SK-N-SH (cell line): ENCODE results near the gene MLYCD. TPM values are rescaled to one million over a fixed set of nuclear protein-coding genes. Genes with fewer than 3 reads are reported as not detected.

Experiments used
- CTCF ChIA-PET: fragments of 300-600, 350-600 bp; formaldehyde crosslinking; extraction: SDS; loops from one replicate; lab custom pipeline; 2021; lab: Yijun Ruan, JAX
- POLR2A ChIA-PET: fragments of 350-600 bp; sonication (Branson Sonifier 250); formaldehyde crosslinking; extraction: SDS; loops from one replicate; lab custom pipeline; 2020; ENCODE audit warnings: antibody characterized with exemption, inconsistent platforms; lab: Yijun Ruan, JAX
- DNase-seq: peaks from one replicate; pipeline ENCODE4 v3.0.0; 2012
- H2AFZ ChIP-seq: fragments of 200-600 bp; sonication (generic); 2 replicates; pipeline ENCODE4 v1.8.1; 2016; ENCODE audit warnings: antibody characterized with exemption, mild to moderate bottlenecking, low read depth
- H3F3A ChIP-seq: fragments of 200-600 bp; sonication (generic); replicated peaks from 2 replicates; pipeline ENCODE3; 2016; ENCODE audit warnings: antibody characterized with exemption, mild to moderate bottlenecking; ENCODE audit not compliant: insufficient read depth
- H3K27ac ChIP-seq, 2 experiments: fragments of 200-500 bp in 1 of 2; fragments of 200-600 bp in 1 of 2; sonication (Bioruptor generic) in 1 of 2; sonication (generic), shearing (Covaris generic) in 1 of 2; 2 replicates each; pipeline versions ENCODE4 v1.5.1 to v1.6.1; 2014 to 2016; ENCODE audit warnings: low read depth in 2 of 2, inconsistent platforms in 1 of 2, low read length in 1 of 2, mild to moderate bottlenecking in 1 of 2, mixed read lengths in 1 of 2
- H3K27me3 ChIP-seq: fragments of 200-600 bp; sonication (generic), shearing (Covaris generic); 2 replicates; pipeline ENCODE4 v1.6.1; 2016; ENCODE audit warnings: mixed run types; ENCODE audit not compliant: insufficient read depth
- H3K36me3 ChIP-seq, 2 experiments: fragments of 200-500 bp in 1 of 2; fragments of 200-600 bp in 1 of 2; sonication (Bioruptor generic) in 1 of 2; sonication (generic) in 1 of 2; replicated peaks in 1 of 2; 2 replicates each; pipeline versions ENCODE3 to v1.5.1; 2014 to 2016; ENCODE audit warnings: low read length in 1 of 2, mild to moderate bottlenecking in 1 of 2; ENCODE audit not compliant: insufficient read depth in 2 of 2, control insufficient read depth in 1 of 2
- H3K4me1 ChIP-seq, 2 experiments: fragments of 200-500 bp in 1 of 2; fragments of 200-600 bp in 1 of 2; sonication (Bioruptor generic) in 1 of 2; sonication (generic), shearing (Covaris generic) in 1 of 2; 2 replicates each; pipeline versions ENCODE4 v1.5.1 to v1.6.1; 2014 to 2016; ENCODE audit warnings: low read depth in 1 of 2, low read length in 1 of 2, mixed run types in 1 of 2; ENCODE audit not compliant: insufficient read depth in 2 of 2, control insufficient read depth in 1 of 2
- H3K4me2 ChIP-seq: fragments of 200-600 bp; sonication (generic), shearing (Covaris generic); 2 replicates; pipeline ENCODE4 v1.6.1; 2017; ENCODE audit warnings: mixed run types
- H3K4me3 ChIP-seq, 2 experiments: fragments of 200-500 bp in 1 of 2; fragments of 200-600 bp in 1 of 2; sonication (Bioruptor generic) in 1 of 2; sonication (generic), shearing (Covaris generic) in 1 of 2; 2 replicates each; pipeline versions ENCODE4 v1.5.1 to v1.8.1; 2014 to 2016; ENCODE audit warnings: low read depth in 2 of 2, inconsistent platforms in 1 of 2, low read length in 1 of 2, mild to moderate bottlenecking in 1 of 2, mixed read lengths in 1 of 2, moderate library complexity in 1 of 2
- H3K79me2 ChIP-seq: fragments of 200-600 bp; sonication (generic); 2 replicates; pipeline ENCODE4 v1.8.1; 2017; ENCODE audit warnings: mild to moderate bottlenecking; ENCODE audit not compliant: insufficient read depth
- H3K9ac ChIP-seq: fragments of 200-600 bp; sonication (generic); 2 replicates; pipeline ENCODE4 v1.6.1; 2017; ENCODE audit warnings: mixed run types
- H3K9me2 ChIP-seq: fragments of 200-600 bp; sonication (generic); 2 replicates; pipeline ENCODE4 v1.6.1; 2017; ENCODE audit warnings: mixed run types
- H3K9me3 ChIP-seq: fragments of 200-600 bp; sonication (generic); 2 replicates; pipeline ENCODE4 v1.6.1; 2017; ENCODE audit warnings: mixed run types, mild to moderate bottlenecking, moderate library complexity
- H4K20me1 ChIP-seq: fragments of 200-600 bp; sonication (generic); 2 replicates; pipeline ENCODE4 v1.6.1; 2017; ENCODE audit warnings: mild to moderate bottlenecking, mixed run types; ENCODE audit not compliant: insufficient read depth
- EP300 ChIP-seq, 2 experiments: IDR thresholded peaks; 2 replicates each; pipeline versions ENCODE4 v1.4.0 to v1.6.1; 2012; ENCODE audit warnings: borderline replicate concordance in 1 of 2, low read depth in 1 of 2, low read length in 1 of 2
- EZH2phosphoT487 ChIP-seq: fragments of 200-600 bp; sonication (generic); IDR thresholded peaks from 2 replicates; pipeline ENCODE4 v1.6.1; 2017; ENCODE audit warnings: low read depth, mixed run types, mild to moderate bottlenecking, antibody characterized with exemption, moderate library complexity, borderline replicate concordance
- FOXM1 ChIP-seq: IDR thresholded peaks from 2 replicates; pipeline ENCODE4 v1.4.0; 2012; ENCODE audit warnings: low read depth, mild to moderate bottlenecking
- GATA2 ChIP-seq: sonication (generic); formaldehyde crosslinking; IDR thresholded peaks from 2 replicates; pipeline ENCODE4 v1.5.0; 2020; ENCODE audit warnings: mild to moderate bottlenecking, missing genetic modification reagents
- JUND ChIP-seq: IDR thresholded peaks from 2 replicates; pipeline ENCODE4 v1.4.0; 2012
- MAX ChIP-seq: IDR thresholded peaks from 2 replicates; pipeline ENCODE4 v1.4.0; 2012; ENCODE audit warnings: low read depth
- MEF2A ChIP-seq: IDR thresholded peaks from 2 replicates; pipeline ENCODE4 v1.4.0; 2012; ENCODE audit warnings: low read depth, borderline replicate concordance
- MXI1 ChIP-seq: IDR thresholded peaks from 2 replicates; pipeline ENCODE4 v1.6.1; 2012; ENCODE audit warnings: mild to moderate bottlenecking, low read depth, low read length, improper control_type of control experiment
- NFIC ChIP-seq: IDR thresholded peaks from 2 replicates; pipeline ENCODE4 v1.4.0; 2012; ENCODE audit warnings: borderline replicate concordance
- PBX3 ChIP-seq: IDR thresholded peaks from 2 replicates; pipeline ENCODE4; 2012
- POLR2AphosphoS5 ChIP-seq: IDR thresholded peaks from 2 replicates; pipeline ENCODE4 v1.6.1; 2012; ENCODE audit warnings: low read depth, low read length
- RAD21 ChIP-seq: IDR thresholded peaks from 2 replicates; pipeline ENCODE4 v1.6.1; 2012; ENCODE audit warnings: mild to moderate bottlenecking, low read length
- RCOR1 ChIP-seq: fragments of 150-350 bp; IDR thresholded peaks from 2 replicates; pipeline ENCODE4 v1.6.1; 2017; ENCODE audit warnings: antibody characterized with exemption, low read length
- REST ChIP-seq: IDR thresholded peaks from 2 replicates; pipeline ENCODE4 v1.6.1; 2012; ENCODE audit warnings: mild to moderate bottlenecking, low read depth, low read length, moderate library complexity
- RFX5 ChIP-seq: IDR thresholded peaks from 2 replicates; pipeline ENCODE4 v1.6.1; 2012; ENCODE audit warnings: mild to moderate bottlenecking, improper control_type of control experiment, low read length
- TAF1 ChIP-seq: IDR thresholded peaks from 2 replicates; pipeline ENCODE4 v1.6.1; 2012; ENCODE audit warnings: low read depth, mild to moderate bottlenecking, low read length, moderate library complexity, borderline replicate concordance
- TCF12 ChIP-seq: IDR thresholded peaks from 2 replicates; pipeline ENCODE4 v1.4.0; 2012
- TEAD4 ChIP-seq: IDR thresholded peaks from 2 replicates; pipeline ENCODE4 v1.4.0; 2012; ENCODE audit warnings: mild to moderate bottlenecking, borderline replicate concordance; ENCODE audit not compliant: insufficient read depth
- USF1 ChIP-seq: IDR thresholded peaks from 2 replicates; pipeline ENCODE4 v1.4.0; 2012; ENCODE audit warnings: low read depth, borderline replicate concordance
- ZBTB33 ChIP-seq: IDR thresholded peaks from 2 replicates; pipeline ENCODE4 v1.4.0; 2012; ENCODE audit warnings: low read depth, borderline replicate concordance
- WGBS: methylation state at CpG from one replicate; pipeline ENCODE4 v1.1.6; 2017; ENCODE audit warnings: low lambda C conversion rate; 5-methylcytosine and 5-hydroxymethylcytosine counted together
- polyA plus RNA-seq, 3 experiments: library from polyadenylated mRNA; depleted of rRNA; stranded (reverse); fragments of >200 nt; gene quantifications; 2 replicates each; pipeline ENCODE4 v1.2.3, GENCODE V29; 2012

The MLYCD gene
- polyA plus RNA-seq, 1 of the 3 experiments (the other 2 are of a cell fraction): 2.4 TPM

GRCh38 chr16:83972256-83973008, 73.5 kb downstream of the MLYCD start:
- no peak overlapping the region for H3K4me3 ChIP-seq
- H3K36me3 ChIP-seq: no peaks in the 10 kb centered on the region
- no peaks in the 10 kb centered on the region for H4K20me1 ChIP-seq
- POLR2A ChIA-PET: no interaction called here
- no peaks in the 10 kb centered on the region for H3K4me1 ChIP-seq
- H3K9ac ChIP-seq: no peak overlapping the region
- H3K9me3 ChIP-seq: no peaks in the 10 kb centered on the region
- CTCF ChIA-PET: interaction anchor here (1.5 to 5.3 kb wide), 4 partner anchors 12 to 93 kb away, joined by 4 to 28 read pairs (median 14); no protein-coding TSS in a partner anchor
- no peak overlapping the region for H2AFZ ChIP-seq
- H3K79me2 ChIP-seq: no peaks in the 10 kb centered on the region
- DNase-seq: no peak
- WGBS: 83% methylated on average over 18 of the region's 19 CpGs
- H3K27ac ChIP-seq: no peak overlapping the region
- H3K27me3 ChIP-seq: no peaks in the 10 kb centered on the region
- H3F3A ChIP-seq: no peaks in the 10 kb centered on the region
- TF ChIP-seq TAF1 (no peak), POLR2AphosphoS5 (no peak), RCOR1 (no peak), MEF2A (no peak), NFIC (no peak), EZH2phosphoT487 (no peak), RFX5 (no peak), GATA2 (CRISPR knock-in tag) (no peak), REST (no peak), PBX3 (no peak), ZBTB33 (no peak), MXI1 (no peak), EP300 (IDR thresholded peaks at IDR 0.05; ENCODE audit: borderline replicate concordance in 1 of 2, low read depth in 1 of 2, low read length in 1 of 2) (no peak), FOXM1 (no peak), JUND (no peak), MAX (no peak), RAD21 (no peak), USF1 (no peak), TEAD4 (no peak), TCF12 (no peak)
- H3K4me2 ChIP-seq: no peak overlapping the region
- no peaks in the 10 kb centered on the region for H3K9me2 ChIP-seq
